Glutamatergic neuron (in vitro differentiated cells): Measurements from ENCODE around the gene CCDC33. TPM values are rescaled to one million over a fixed set of nuclear protein-coding genes. Genes with fewer than 3 reads are reported as not detected.
A peak's percentile ranks its signal among the peaks of the same experiment; 100 is the strongest.

ENCODE experiments used
- DNase-seq: peaks from one replicate; pipeline ENCODE4 v3.0.0; 2022
- H3K27ac Mint-ChIP-seq: one replicate; pipeline ENCODE4 v1.8.0; 2020; ENCODE audit warnings: mild to moderate bottlenecking, mixed read lengths, inconsistent platforms; ENCODE audit not compliant: unreplicated experiment
- H3K27me3 Mint-ChIP-seq: one replicate; pipeline ENCODE4 v1.8.0; 2020; ENCODE audit warnings: mild to moderate bottlenecking, moderate library complexity, mixed read lengths, inconsistent platforms; ENCODE audit not compliant: unreplicated experiment
- H3K36me3 Mint-ChIP-seq: one replicate; pipeline ENCODE4 v1.8.0; 2020; ENCODE audit warnings: mild to moderate bottlenecking, mixed read lengths, inconsistent platforms; ENCODE audit not compliant: unreplicated experiment
- H3K4me1 Mint-ChIP-seq: one replicate; pipeline ENCODE4 v1.8.0; 2020; ENCODE audit warnings: mild to moderate bottlenecking, low read depth, mixed read lengths, inconsistent platforms; ENCODE audit not compliant: unreplicated experiment
- H3K4me3 Mint-ChIP-seq: one replicate; pipeline ENCODE4 v1.8.0; 2020; ENCODE audit warnings: mild to moderate bottlenecking, mixed read lengths, inconsistent platforms; ENCODE audit not compliant: unreplicated experiment
- H3K9me3 Mint-ChIP-seq: one replicate; pipeline ENCODE4 v1.8.0; 2020; ENCODE audit warnings: mild to moderate bottlenecking, moderate library complexity, mixed read lengths, inconsistent platforms; ENCODE audit not compliant: unreplicated experiment
- CTCF ChIP-seq: fragments of 200-600 bp; sonication (generic); IDR thresholded peaks from one replicate; pipeline ENCODE4 v1.5.0; 2021; ENCODE audit not compliant: partially characterized antibody, unreplicated experiment
- total RNA-seq: library from RNA; stranded (reverse); fragmentation: NEBNext Ultra II Directional; extraction: Animal tissue kit (Norgen Biotek cat#: 25700); gene quantifications from one replicate; pipeline ENCODE4 v1.2.1, GENCODE V29; 2021; ENCODE audit not compliant: unreplicated experiment

Gene CCDC33
- total RNA-seq, 1 donor from 2014 or later: 0.49 TPM

- H3K27me3 Mint-ChIP-seq: peaks cover 20% of the 10 kb centered on the region
- H3K4me3 Mint-ChIP-seq: no peak overlapping the region
- peaks cover 15% of the 10 kb centered on the region for H3K9me3 Mint-ChIP-seq
- no peaks in the 10 kb centered on the region for H3K36me3 Mint-ChIP-seq
- no peak for TF ChIP-seq CTCF
- H3K27ac Mint-ChIP-seq: no peak overlapping the region
- H3K4me1 Mint-ChIP-seq: peaks cover 38% of the 10 kb centered on the region
- no peak for DNase-seq
Measured at GRCh38 chr15:74281147-74282133, 45.3 kb downstream of the CCDC33 start.

DNA sequence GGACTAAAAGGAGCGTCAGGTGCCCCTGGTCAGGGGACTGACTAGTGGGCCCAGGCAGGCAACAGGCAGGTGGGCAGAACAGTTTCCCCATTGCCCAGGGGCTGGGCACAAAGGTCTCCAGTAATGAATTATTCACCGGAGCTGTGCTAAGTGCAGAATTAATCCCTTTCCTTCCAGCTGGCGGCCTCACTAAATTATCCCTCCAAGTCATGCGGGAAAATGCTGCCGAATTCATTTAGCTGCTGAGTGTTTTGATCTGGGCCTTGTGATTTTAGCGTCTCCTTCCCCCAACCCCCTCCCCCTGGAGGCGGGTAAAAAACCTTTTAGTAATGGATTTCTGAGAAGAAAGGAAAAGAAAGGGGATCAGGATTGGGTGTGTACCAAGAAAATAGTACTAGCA is 47.2 kb downstream of the CCDC33 start:
- no peak for DNase-seq
- no peaks in the 10 kb centered on the region for H3K36me3 Mint-ChIP-seq
- peak overlapping the region; percentile 65 for H3K4me3 Mint-ChIP-seq
- H3K9me3 Mint-ChIP-seq: peaks cover 8% of the 10 kb centered on the region
- no peak for TF ChIP-seq CTCF
- peak overlapping the region; percentile 59 for H3K27ac Mint-ChIP-seq
- H3K27me3 Mint-ChIP-seq: peaks cover 20% of the 10 kb centered on the region
- H3K4me1 Mint-ChIP-seq: peaks cover 29% of the 10 kb centered on the region

GRCh38 chr15:74289671-74290070 is 53.5 kb downstream of the CCDC33 start:
- H3K27me3 Mint-ChIP-seq: peaks cover 37% of the 10 kb centered on the region
- no peak for TF ChIP-seq CTCF
- peaks cover under 1% of the 10 kb centered on the region for H3K36me3 Mint-ChIP-seq
- no peak overlapping the region for H3K27ac Mint-ChIP-seq
- no peak for DNase-seq
- no peak overlapping the region for H3K4me3 Mint-ChIP-seq
- H3K9me3 Mint-ChIP-seq: peaks cover 8% of the 10 kb centered on the region
- H3K4me1 Mint-ChIP-seq: peaks cover 26% of the 10 kb centered on the region

- H3K4me1 Mint-ChIP-seq: peaks cover 26% of the 10 kb centered on the region
- no peak for DNase-seq
- H3K9me3 Mint-ChIP-seq: peaks cover 11% of the 10 kb centered on the region
- H3K27ac Mint-ChIP-seq: no peak overlapping the region
- H3K4me3 Mint-ChIP-seq: peak overlapping the region; percentile 82
- peaks cover 5% of the 10 kb centered on the region for H3K36me3 Mint-ChIP-seq
- no peak for TF ChIP-seq CTCF
- peaks cover 38% of the 10 kb centered on the region for H3K27me3 Mint-ChIP-seq
Measured at GRCh38 chr15:74290645-74291044, 54.5 kb downstream of the CCDC33 start.
